Islet of Langerhans (tissue), 1 donor: ENCODE measurements around the gene DMRTB1.

Experiments
- FAIRE-seq: peaks from one replicate; lab custom pipeline; 2011; peaks lifted over from hg19 to GRCh38; lab: Jason Lieb, UNC

The DMRTB1 gene

GRCh38 chr1:53435151-53435550, 24.0 kb upstream of the DMRTB1 start:
- no peak for FAIRE-seq

- no peak for FAIRE-seq
Observed at GRCh38 chr1:53438427-53439336, 20.5 kb upstream of the DMRTB1 start.

GRCh38 chr1:53439337-53440207, 19.6 kb upstream of the DMRTB1 start:
- FAIRE-seq, result no peak

- no peak for FAIRE-seq
Observed at GRCh38 chr1:53440633-53441032, 18.6 kb upstream of the DMRTB1 start.

- no peak for FAIRE-seq
Observed at GRCh38 chr1:53442299-53442698, 16.9 kb upstream of the DMRTB1 start.

- no peak for FAIRE-seq
Observed at GRCh38 chr1:53446051-53446450, 13.1 kb upstream of the DMRTB1 start.

GRCh38 chr1:53447413-53447812, 11.8 kb upstream of the DMRTB1 start:
- FAIRE-seq, result no peak

GRCh38 chr1:53448241-53448841, 10.9 kb upstream of the DMRTB1 start:
- no peak for FAIRE-seq

GRCh38 chr1:53449021-53449420, 10.2 kb upstream of the DMRTB1 start:
- no peak for FAIRE-seq

GRCh38 chr1:53449693-53450092, 9.5 kb upstream of the DMRTB1 start:
- no peak for FAIRE-seq

GRCh38 chr1:53450225-53450624, 9.0 kb upstream of the DMRTB1 start:
- no peak for FAIRE-seq

- no peak for FAIRE-seq
Observed at GRCh38 chr1:53454019-53454418, 5.2 kb upstream of the DMRTB1 start.

- FAIRE-seq, result no peak
Observed at GRCh38 chr1:53455364-53455991, 3.7 kb upstream of the DMRTB1 start.

GRCh38 chr1:53458634-53459033, 565 bp upstream of the DMRTB1 start:
- FAIRE-seq, result no peak

GRCh38 chr1:53460211-53460634, 1.0 kb downstream of the DMRTB1 start:
- no peak for FAIRE-seq

GRCh38 chr1:53460666-53461322, 1.6 kb downstream of the DMRTB1 start:
- FAIRE-seq, result no peak

- no peak for FAIRE-seq
Observed at GRCh38 chr1:53461323-53462044, 2.3 kb downstream of the DMRTB1 start.

- FAIRE-seq, result no peak
Observed at GRCh38 chr1:53462193-53462592, 3.0 kb downstream of the DMRTB1 start.

GRCh38 chr1:53462769-53463501, 3.7 kb downstream of the DMRTB1 start:
- no peak for FAIRE-seq
